Uterine smooth muscle cell (primary cell): ENCODE results near the gene MAPKAP1. TPM values are rescaled to one million over a fixed set of nuclear protein-coding genes. Genes with fewer than 3 reads are reported as not detected.

ENCODE experiments used
- total RNA-seq: library from RNA; depleted of rRNA; stranded (reverse); fragments of >200 nt; gene quantifications from 2 replicates; pipeline ENCODE4 v1.2.3, GENCODE V29; 2014

Gene MAPKAP1
- total RNA-seq, result 84.0 and 94.2 TPM in 2 replicates

GRCh38 chr9:125706651-125707471, at the start of gene MAPKAP1:
MAPKAP1 (minus strand) TSS chr9:125707208; CDS start chr9:125672574, 34,634 bp downstream.

GRCh38 chr9:125747053-125747764, 40.2 kb upstream of the MAPKAP1 start, which contains the start of gene PBX3:
PBX3 (plus strand) TSS chr9:125747373.

Other genes starting within 250 kb of the MAPKAP1 start
- 42.2 and 59.1 TPM in 2 replicates for gene PBX3, start 40.2 kb upstream of the MAPKAP1 start, total RNA-seq